ENCODE data around the gene C19orf85. TPM values are rescaled to one million over a fixed set of nuclear protein-coding genes. Genes with fewer than 3 reads are reported as not detected.
A peak's percentile ranks its signal among the peaks of the same experiment; 100 is the strongest.

Gene C19orf85
- not detected in 2 replicates for total RNA-seq (2022)
- percentile 19 among the genes with signal in this experiment for Bru-seq, nascent RNA
- BruChase-seq, experiment 1, labeled RNA remaining after a 2-hour chase: not detected
- BruChase-seq, experiment 2, labeled RNA remaining after a 6-hour chase: not detected
- long read RNA-seq: 0 reads

DNA sequence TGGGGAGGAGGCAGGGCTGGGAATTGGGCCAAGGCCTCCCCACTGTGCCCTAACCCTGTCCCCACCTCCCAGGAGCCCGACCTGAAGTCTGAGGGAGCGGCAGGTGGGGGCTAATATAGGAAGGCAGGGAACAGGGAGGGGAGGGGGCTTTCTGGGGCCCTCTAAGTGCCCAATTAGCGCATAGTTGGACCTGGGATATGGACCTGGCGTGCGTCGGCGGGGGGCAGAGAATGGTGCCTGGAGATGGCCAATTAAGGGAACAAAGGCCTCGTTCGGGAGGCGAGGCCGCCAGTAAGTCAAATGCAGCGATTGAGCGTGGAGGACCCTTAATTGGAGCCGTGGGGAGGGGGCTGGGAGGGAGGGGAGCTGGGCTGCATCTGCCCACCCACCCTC is at the start of gene C19orf85:
TSS of gene C19orf85 (minus strand) at position 90 of the 393 bp plus-strand sequence. CDS start 197 bp downstream, outside the sequence.
- ChIA-PET CTCF (no interaction called here), POLR2A (no interaction called here)
- no peak within 1 kb of the TSS for H3K4me3 Mint-ChIP-seq (ENCODE audit: unreplicated experiment)
- no peaks in the 10 kb centered on the region for H3K9me3 Mint-ChIP-seq (ENCODE audit: unreplicated experiment)
- Histone ChIP-seq H3K27me3 (replicated peaks; ENCODE audit: control insufficient read depth, insufficient read depth, low read length) (no peaks in the 10 kb centered on the region), H3K4me3 (ENCODE audit: low read depth, low read length) (no peak within 1 kb of the TSS), H3K9me3 (no peaks in the 10 kb centered on the region), H3K36me3 (ENCODE audit: control insufficient read depth, insufficient read depth, low read length) (no peaks in the 10 kb centered on the region), H3K4me1 (peaks cover 12% of the 10 kb centered on the region)
- intact Hi-C loops (cut with micrococcal nuclease; ENCODE audit: unreplicated experiment): no loop called here
- TF ChIP-seq, protein P1, sequence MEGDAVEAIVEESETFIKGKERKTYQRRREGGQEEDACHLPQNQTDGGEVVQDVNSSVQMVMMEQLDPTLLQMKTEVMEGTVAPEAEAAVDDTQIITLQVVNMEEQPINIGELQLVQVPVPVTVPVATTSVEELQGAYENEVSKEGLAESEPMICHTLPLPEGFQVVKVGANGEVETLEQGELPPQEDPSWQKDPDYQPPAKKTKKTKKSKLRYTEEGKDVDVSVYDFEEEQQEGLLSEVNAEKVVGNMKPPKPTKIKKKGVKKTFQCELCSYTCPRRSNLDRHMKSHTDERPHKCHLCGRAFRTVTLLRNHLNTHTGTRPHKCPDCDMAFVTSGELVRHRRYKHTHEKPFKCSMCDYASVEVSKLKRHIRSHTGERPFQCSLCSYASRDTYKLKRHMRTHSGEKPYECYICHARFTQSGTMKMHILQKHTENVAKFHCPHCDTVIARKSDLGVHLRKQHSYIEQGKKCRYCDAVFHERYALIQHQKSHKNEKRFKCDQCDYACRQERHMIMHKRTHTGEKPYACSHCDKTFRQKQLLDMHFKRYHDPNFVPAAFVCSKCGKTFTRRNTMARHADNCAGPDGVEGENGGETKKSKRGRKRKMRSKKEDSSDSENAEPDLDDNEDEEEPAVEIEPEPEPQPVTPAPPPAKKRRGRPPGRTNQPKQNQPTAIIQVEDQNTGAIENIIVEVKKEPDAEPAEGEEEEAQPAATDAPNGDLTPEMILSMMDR (IDR thresholded peaks at IDR 0.05; ENCODE audit: insufficient read depth in 1 of 2, low read depth in 1 of 2, low read length in 1 of 2, severe bottlenecking in 1 of 2, unreplicated experiment in 1 of 2): no peak
- no peak for DNase-seq
- no TSS peak for BruUV-seq (replicated peaks)
- H3K27me3 Mint-ChIP-seq (ENCODE audit: insufficient read depth, unreplicated experiment): peaks cover 7% of the 10 kb centered on the region
- H3K27ac Mint-ChIP-seq (ENCODE audit: unreplicated experiment): no peak within 1 kb of the TSS
- peaks cover 20% of the 10 kb centered on the region for H3K36me3 Mint-ChIP-seq (ENCODE audit: insufficient read depth, unreplicated experiment)
- peaks cover 11% of the 10 kb centered on the region for H3K4me1 Mint-ChIP-seq (ENCODE audit: low read depth, unreplicated experiment)

DNA sequence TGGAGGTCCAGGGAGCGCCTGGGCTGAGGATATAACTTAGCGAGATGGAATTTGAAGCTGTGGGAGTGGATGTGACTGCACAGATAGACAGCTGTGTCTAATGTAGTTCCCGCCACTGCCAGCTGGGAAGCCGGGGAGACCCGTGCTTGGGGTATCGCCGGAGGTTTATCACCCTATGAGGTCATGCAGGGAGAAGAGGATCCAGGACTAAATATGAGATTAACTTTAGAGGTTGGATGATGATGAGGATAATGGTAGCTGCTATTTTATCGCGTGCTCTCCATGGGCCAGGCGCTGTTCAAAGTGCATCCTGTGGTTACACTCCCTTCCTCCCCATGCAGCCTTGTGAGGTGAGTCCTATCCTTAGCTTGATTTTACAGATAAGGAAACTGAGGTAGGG is 43.6 kb upstream of the C19orf85 start:
- Mint-ChIP-seq H3K27me3 (ENCODE audit: insufficient read depth, unreplicated experiment) (peaks cover 10% of the 10 kb centered on the region), H3K4me1 (ENCODE audit: low read depth, unreplicated experiment) (peaks cover 8% of the 10 kb centered on the region), H3K4me3 (ENCODE audit: unreplicated experiment) (no peak overlapping the region), H3K27ac (ENCODE audit: unreplicated experiment) (no peak overlapping the region), H3K9me3 (ENCODE audit: unreplicated experiment) (peaks cover 6% of the 10 kb centered on the region), H3K36me3 (ENCODE audit: insufficient read depth, unreplicated experiment) (peaks cover 11% of the 10 kb centered on the region)
- H3K9me3 ChIP-seq: peaks cover 8% of the 10 kb centered on the region; the same call in 1 of the 2 replicates
- no peak for DNase-seq
- TF ChIP-seq, protein P1 (IDR thresholded peaks at IDR 0.05; ENCODE audit: insufficient read depth in 1 of 2, low read depth in 1 of 2, low read length in 1 of 2, severe bottlenecking in 1 of 2, unreplicated experiment in 1 of 2): no peak
- no peak overlapping the region for H3K4me3 ChIP-seq (ENCODE audit: low read depth, low read length)
- H3K36me3 ChIP-seq (ENCODE audit: control insufficient read depth, insufficient read depth, low read length): no peaks in the 10 kb centered on the region
- ChIA-PET CTCF (interaction anchor here (0.8 kb wide), 1 partner anchor 9 kb away, joined by 3 read pairs; no protein-coding TSS in a partner anchor), POLR2A (no interaction called here)
- intact Hi-C loops (cut with micrococcal nuclease; ENCODE audit: unreplicated experiment): loop anchor here (10.0 kb wide), 1 partner anchor 103 kb away; the partner anchor contains the start of gene UBE2S
- H3K27me3 ChIP-seq (replicated peaks; ENCODE audit: control insufficient read depth, insufficient read depth, low read length): no peaks in the 10 kb centered on the region; the same call in 1 of the 2 replicates
- BruUV-seq (replicated peaks): no TSS peak
- H3K4me1 ChIP-seq: peaks cover 5% of the 10 kb centered on the region; the same call in 1 of the 2 replicates

GRCh38 chr19:55504981-55505380 is 40.4 kb upstream of the C19orf85 start:
- Histone ChIP-seq H3K36me3 (ENCODE audit: control insufficient read depth, insufficient read depth, low read length) (no peaks in the 10 kb centered on the region), H3K9me3 (peaks cover 8% of the 10 kb centered on the region; the same call in 1 of the 2 replicates), H3K4me1 (peaks cover 8% of the 10 kb centered on the region; the same call in 1 of the 2 replicates), H3K4me3 (ENCODE audit: low read depth, low read length) (no peak overlapping the region), H3K27me3 (replicated peaks; ENCODE audit: control insufficient read depth, insufficient read depth, low read length) (no peaks in the 10 kb centered on the region)
- no peak for DNase-seq
- intact Hi-C loops (cut with micrococcal nuclease; ENCODE audit: unreplicated experiment): loop anchor here (2.0 to 10.0 kb wide), 3 partner anchors 38 to 127 kb away; partner anchors contain the start of gene UBE2S
- Mint-ChIP-seq H3K4me1 (ENCODE audit: low read depth, unreplicated experiment) (peaks cover 10% of the 10 kb centered on the region), H3K27me3 (ENCODE audit: insufficient read depth, unreplicated experiment) (peaks cover 11% of the 10 kb centered on the region), H3K4me3 (ENCODE audit: unreplicated experiment) (no peak overlapping the region), H3K9me3 (ENCODE audit: unreplicated experiment) (peaks cover 18% of the 10 kb centered on the region), H3K36me3 (ENCODE audit: insufficient read depth, unreplicated experiment) (peaks cover 14% of the 10 kb centered on the region), H3K27ac (ENCODE audit: unreplicated experiment) (no peak overlapping the region)
- POLR2A ChIA-PET: interaction anchor here (1.3 kb wide), 1 partner anchor 43 kb away, joined by 5 read pairs; the partner anchor contains the start of gene ISOC2
- CTCF ChIA-PET: interaction anchor here (0.6 to 2.8 kb wide), 5 partner anchors 29 to 121 kb away, joined by 3 to 35 read pairs (median 10); partner anchors contain the start of gene ZNF628
- no TSS peak for BruUV-seq (replicated peaks)
- TF ChIP-seq, protein P1 (IDR thresholded peaks at IDR 0.05; ENCODE audit: insufficient read depth in 1 of 2, low read depth in 1 of 2, low read length in 1 of 2, severe bottlenecking in 1 of 2, unreplicated experiment in 1 of 2): no peak
